GM21381 (cell line): Measurements from ENCODE around the gene SYNE1.
"Not testable (repeated sequence)": the region's sequence is repeated elsewhere in the genome, so short reads cannot be mapped to it uniquely, and the experiment has no call there.

Experiments used
- ATAC-seq: cut with Tn5 transposase; IDR thresholded peaks from one replicate; pipeline ENCODE4 v1.9.1; 2021; ENCODE audit warnings: mild to moderate bottlenecking, moderate library complexity; ENCODE audit not compliant: unreplicated experiment

SYNE1 gene

GRCh38 chr6:152499931-152500330 is 137.2 kb downstream of the SYNE1 start:
- ATAC-seq = no peak

- no peak for ATAC-seq
Observed at GRCh38 chr6:152496731-152497130, 140.4 kb downstream of the SYNE1 start.

GRCh38 chr6:152495456-152495855 is 141.7 kb downstream of the SYNE1 start:
- not testable (repeated sequence) for ATAC-seq

- not testable (repeated sequence) for ATAC-seq
Observed at GRCh38 chr6:152492281-152492680, 144.9 kb downstream of the SYNE1 start.

GRCh38 chr6:152491501-152491900 is 145.7 kb downstream of the SYNE1 start:
- ATAC-seq = not testable (repeated sequence)

GRCh38 chr6:152490971-152491378 is 146.2 kb downstream of the SYNE1 start:
- not testable (repeated sequence) for ATAC-seq

- ATAC-seq = no peak
Observed at GRCh38 chr6:152484806-152485205, 152.4 kb downstream of the SYNE1 start.

GRCh38 chr6:152482289-152482688 is 154.9 kb downstream of the SYNE1 start:
- no peak for ATAC-seq

GRCh38 chr6:152478377-152479010 is 158.7 kb downstream of the SYNE1 start:
- no peak for ATAC-seq

GRCh38 chr6:152474354-152474753 is 162.8 kb downstream of the SYNE1 start:
- ATAC-seq = no peak

GRCh38 chr6:152472325-152472724 is 164.8 kb downstream of the SYNE1 start:
- no peak for ATAC-seq

- no peak for ATAC-seq
Observed at GRCh38 chr6:152471456-152472265, 165.5 kb downstream of the SYNE1 start.

- ATAC-seq = no peak
Observed at GRCh38 chr6:152463164-152463563, 174.0 kb downstream of the SYNE1 start.

- no peak for ATAC-seq
Observed at GRCh38 chr6:152462716-152463115, 174.4 kb downstream of the SYNE1 start.

GRCh38 chr6:152461556-152461955 is 175.6 kb downstream of the SYNE1 start:
- ATAC-seq = no peak

GRCh38 chr6:152458648-152459644 is 178.2 kb downstream of the SYNE1 start:
- ATAC-seq = no peak

- no peak for ATAC-seq
Observed at GRCh38 chr6:152457949-152458624, 179.1 kb downstream of the SYNE1 start.

- ATAC-seq = no peak
Observed at GRCh38 chr6:152454003-152454402, 183.2 kb downstream of the SYNE1 start.

GRCh38 chr6:152453421-152453820 is 183.7 kb downstream of the SYNE1 start:
- no peak for ATAC-seq

GRCh38 chr6:152452639-152453038 is 184.5 kb downstream of the SYNE1 start:
- no peak for ATAC-seq

GRCh38 chr6:152450519-152450918 is 186.6 kb downstream of the SYNE1 start:
- ATAC-seq = no peak
